ENCODE results near the gene IGSF5. TPM values are rescaled to one million over a fixed set of nuclear protein-coding genes. Genes with fewer than 3 reads are reported as not detected.

IGSF5 gene
- total and polyA plus RNA-seq, 9 of the 15 experiments (the other 6 are each of a cell fraction or from before 2014, with no cell fraction given), result not detected

DNA sequence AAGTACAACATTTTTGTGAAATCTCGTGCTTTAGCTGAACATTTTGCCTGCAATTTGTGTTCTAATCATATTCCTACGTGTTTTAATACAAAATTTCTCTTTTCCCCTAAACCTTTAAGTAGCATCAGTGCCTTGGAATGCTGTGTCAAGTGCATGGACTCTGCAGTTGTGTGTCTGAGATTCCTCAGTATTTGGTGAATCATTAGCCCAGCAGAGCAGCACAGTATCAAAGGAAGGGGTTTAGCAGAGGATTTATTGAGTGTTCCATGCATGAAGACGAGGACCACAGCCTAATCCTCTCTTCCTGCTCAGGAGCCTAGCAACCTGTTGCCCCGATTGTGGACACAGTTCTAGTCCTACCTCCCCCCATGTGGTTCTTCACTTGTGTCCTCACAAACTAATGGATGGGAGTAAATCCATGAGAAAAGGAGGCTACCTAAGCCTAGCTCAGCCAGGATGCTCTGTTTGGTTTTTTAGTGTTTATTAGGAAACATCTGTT lies 92.9 kb downstream of the IGSF5 start:
- no peak for FAIRE-seq
- intact Hi-C loops (cut with micrococcal nuclease) (no loop called here), in situ Hi-C loops (cut with MboI) (no loop called here)
- H3K9me1 ChIP-seq (ENCODE audit: control insufficient read depth, insufficient read depth, low read length), result no peaks in the 10 kb centered on the region
- no peaks in the 10 kb centered on the region; a peak in 1 of 5 replicates for H3K27me3 ChIP-seq (ENCODE audit: control insufficient read depth in 2 of 2, insufficient read depth in 2 of 2, low read length in 2 of 2)
- no TSS peak for BruUV-seq (replicated peaks)
- POLR2A ChIA-PET, result no interaction called here
- H3K4me2 ChIP-seq (ENCODE audit: insufficient read depth, low read length), result no peak overlapping the region
- CTCF ChIA-PET (ENCODE audit: low intra/inter-chr PET ratio), result no interaction called here
- no peak for ATAC-seq
- no peak overlapping the region for H3K27ac ChIP-seq (ENCODE audit: extremely low read depth, low read depth, low read length)
- DNase-seq (ENCODE audit: extremely low read depth in 1 of 4, low spot score in 3 of 4), result no peak
- no peaks in the 10 kb centered on the region for H3K4me1 ChIP-seq (replicated peaks in 1 of 2; ENCODE audit: control insufficient read depth in 2 of 2, insufficient read depth in 2 of 2, low read length in 2 of 2)
- TF ChIP-seq COPS2 (conservative IDR thresholded peaks at IDR 0.05) (no peak), MTA2 (IDR thresholded peaks at IDR 0.05; ENCODE audit: low read depth) (no peak), RBM25 (IDR thresholded peaks at IDR 0.05; ENCODE audit: low read depth, low read length, severe bottlenecking) (no peak), BACH1 (tag; IDR thresholded peaks at IDR 0.05) (no peak), ZNF668 (CRISPR knock-in tag; IDR thresholded peaks at IDR 0.05) (no peak), ATF7 (IDR thresholded peaks at IDR 0.05) (no peak), DACH1 (IDR thresholded peaks at IDR 0.05; ENCODE audit: partially characterized antibody) (no peak)
- TF ChIP-seq, protein P1, sequence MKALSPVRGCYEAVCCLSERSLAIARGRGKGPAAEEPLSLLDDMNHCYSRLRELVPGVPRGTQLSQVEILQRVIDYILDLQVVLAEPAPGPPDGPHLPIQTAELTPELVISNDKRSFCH (CRISPR knock-in tag; IDR thresholded peaks at IDR 0.05), result no peak
- TF ChIP-seq, protein P1 (tag; IDR thresholded peaks at IDR 0.05), result no peak
- TF ChIP-seq, protein P2, sequence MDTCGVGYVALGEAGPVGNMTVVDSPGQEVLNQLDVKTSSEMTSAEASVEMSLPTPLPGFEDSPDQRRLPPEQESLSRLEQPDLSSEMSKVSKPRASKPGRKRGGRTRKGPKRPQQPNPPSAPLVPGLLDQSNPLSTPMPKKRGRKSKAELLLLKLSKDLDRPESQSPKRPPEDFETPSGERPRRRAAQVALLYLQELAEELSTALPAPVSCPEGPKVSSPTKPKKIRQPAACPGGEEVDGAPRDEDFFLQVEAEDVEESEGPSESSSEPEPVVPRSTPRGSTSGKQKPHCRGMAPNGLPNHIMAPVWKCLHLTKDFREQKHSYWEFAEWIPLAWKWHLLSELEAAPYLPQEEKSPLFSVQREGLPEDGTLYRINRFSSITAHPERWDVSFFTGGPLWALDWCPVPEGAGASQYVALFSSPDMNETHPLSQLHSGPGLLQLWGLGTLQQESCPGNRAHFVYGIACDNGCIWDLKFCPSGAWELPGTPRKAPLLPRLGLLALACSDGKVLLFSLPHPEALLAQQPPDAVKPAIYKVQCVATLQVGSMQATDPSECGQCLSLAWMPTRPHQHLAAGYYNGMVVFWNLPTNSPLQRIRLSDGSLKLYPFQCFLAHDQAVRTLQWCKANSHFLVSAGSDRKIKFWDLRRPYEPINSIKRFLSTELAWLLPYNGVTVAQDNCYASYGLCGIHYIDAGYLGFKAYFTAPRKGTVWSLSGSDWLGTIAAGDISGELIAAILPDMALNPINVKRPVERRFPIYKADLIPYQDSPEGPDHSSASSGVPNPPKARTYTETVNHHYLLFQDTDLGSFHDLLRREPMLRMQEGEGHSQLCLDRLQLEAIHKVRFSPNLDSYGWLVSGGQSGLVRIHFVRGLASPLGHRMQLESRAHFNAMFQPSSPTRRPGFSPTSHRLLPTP (IDR thresholded peaks at IDR 0.05; ENCODE audit: borderline replicate concordance, extremely low read depth, insufficient read length), result no peak
- H3K79me2 ChIP-seq (ENCODE audit: control insufficient read depth, insufficient read depth, low read length), result no peaks in the 10 kb centered on the region
- H3K9me3 ChIP-seq (replicated peaks; ENCODE audit: control insufficient read depth, insufficient read depth, low read depth, low read length), result no peaks in the 10 kb centered on the region
- no peak overlapping the region for H3K4me3 ChIP-seq
- no peak overlapping the region for H3K9ac ChIP-seq (ENCODE audit: insufficient read depth in 1 of 2, low read depth in 2 of 2, low read length in 2 of 2)
- no peaks in the 10 kb centered on the region for H3K36me3 ChIP-seq (ENCODE audit: control insufficient read depth, insufficient read depth, low read length)
- no peak overlapping the region for H2AFZ ChIP-seq (ENCODE audit: low read depth, low read length)
- H4K20me1 ChIP-seq (replicated peaks; ENCODE audit: control insufficient read depth, insufficient read depth, low read length), result no peaks in the 10 kb centered on the region
- 0% methylated on average over 4 of the region's 4 CpGs for WGBS (ENCODE audit: insufficient coverage, low coverage, missing lambda C conversion rate)
